Measurements from ENCODE around the gene CZIB. TPM values are rescaled to one million over a fixed set of nuclear protein-coding genes. Genes with fewer than 3 reads are reported as not detected.

The CZIB gene
- total and polyA plus RNA-seq, 2 of the 8 experiments (the other 6 are each of a cell fraction or from before 2014, with no cell fraction given) = 46.5 to 48.0 TPM

GRCh38 chr1:53196485-53197290, 23.7 kb downstream of the CZIB start, which contains the start of gene CPT2 (continued):
- TF ChIP-seq HDAC2 (IDR thresholded peaks at IDR 0.05; ENCODE audit: borderline replicate concordance in 1 of 2, low read depth in 2 of 2, low read length in 2 of 2) = 0 out of 4 replicates have a peak, but pooled peaks of 1 of the 2 experiments have one; percentile 54
